ENCODE results near the gene DMAP1.

The DMAP1 gene

GRCh38 chr1:44220001-44220751 is 6.9 kb downstream of the DMAP1 start:
- H3K9me3 ChIP-seq (ENCODE audit: insufficient read depth, low read length): no peaks in the 10 kb centered on the region
- no peaks in the 10 kb centered on the region for H3K4me1 ChIP-seq (ENCODE audit: low read length)
- no peak overlapping the region for H3K9ac ChIP-seq (ENCODE audit: low read length)
- H3K36me3 ChIP-seq (replicated peaks; ENCODE audit: low read depth, low read length): no peaks in the 10 kb centered on the region
- H3K4me2 ChIP-seq (ENCODE audit: low read length): no peak overlapping the region
- H3K79me2 ChIP-seq (ENCODE audit: low read length): no peaks in the 10 kb centered on the region
- H3K27me3 ChIP-seq (ENCODE audit: low read depth, low read length): no peaks in the 10 kb centered on the region
- H2AFZ ChIP-seq (ENCODE audit: low read depth, low read length): no peak overlapping the region
- TF ChIP-seq EZH2phosphoT487 (IDR thresholded peaks at IDR 0.05; ENCODE audit: low read depth) (no peak), CTCF (IDR thresholded peaks at IDR 0.05; ENCODE audit: low read depth, low read length) (no peak)
- H4K20me1 ChIP-seq (ENCODE audit: insufficient read depth, low read length): no peaks in the 10 kb centered on the region
- no peak overlapping the region for H3K4me3 ChIP-seq (ENCODE audit: low read length)
- no peak overlapping the region for H3K27ac ChIP-seq (ENCODE audit: low read length)

- no peak overlapping the region for H3K9ac ChIP-seq (ENCODE audit: low read length)
- H2AFZ ChIP-seq (ENCODE audit: low read depth, low read length): no peak overlapping the region
- H3K4me2 ChIP-seq (ENCODE audit: low read length): no peak overlapping the region
- H3K4me1 ChIP-seq (ENCODE audit: low read length): no peaks in the 10 kb centered on the region
- no peak overlapping the region for H3K4me3 ChIP-seq (ENCODE audit: low read length)
- no peaks in the 10 kb centered on the region for H4K20me1 ChIP-seq (ENCODE audit: insufficient read depth, low read length)
- H3K9me3 ChIP-seq (ENCODE audit: insufficient read depth, low read length): no peaks in the 10 kb centered on the region
- no peak overlapping the region for H3K27ac ChIP-seq (ENCODE audit: low read length)
- H3K36me3 ChIP-seq (replicated peaks; ENCODE audit: low read depth, low read length): no peaks in the 10 kb centered on the region
- H3K79me2 ChIP-seq (ENCODE audit: low read length): no peaks in the 10 kb centered on the region
- no peak for TF ChIP-seq CTCF (IDR thresholded peaks at IDR 0.05; ENCODE audit: low read depth, low read length)
- TF ChIP-seq EZH2phosphoT487 (IDR thresholded peaks at IDR 0.05; ENCODE audit: low read depth): no peak
- no peaks in the 10 kb centered on the region for H3K27me3 ChIP-seq (ENCODE audit: low read depth, low read length)
Observed at GRCh38 chr1:44220755-44221154, 7.5 kb downstream of the DMAP1 start.

GRCh38 chr1:44221769-44222168 is 8.5 kb downstream of the DMAP1 start:
- no peak overlapping the region for H3K27ac ChIP-seq (ENCODE audit: low read length)
- H3K36me3 ChIP-seq (replicated peaks; ENCODE audit: low read depth, low read length): no peaks in the 10 kb centered on the region
- no peaks in the 10 kb centered on the region for H4K20me1 ChIP-seq (ENCODE audit: insufficient read depth, low read length)
- no peak overlapping the region for H3K4me3 ChIP-seq (ENCODE audit: low read length)
- H3K9me3 ChIP-seq (ENCODE audit: insufficient read depth, low read length): no peaks in the 10 kb centered on the region
- no peak overlapping the region for H3K9ac ChIP-seq (ENCODE audit: low read length)
- H3K4me2 ChIP-seq (ENCODE audit: low read length): no peak overlapping the region
- TF ChIP-seq EZH2phosphoT487 (IDR thresholded peaks at IDR 0.05; ENCODE audit: low read depth): no peak
- no peak for TF ChIP-seq CTCF (IDR thresholded peaks at IDR 0.05; ENCODE audit: low read depth, low read length)
- H3K27me3 ChIP-seq (ENCODE audit: low read depth, low read length): no peaks in the 10 kb centered on the region
- H2AFZ ChIP-seq (ENCODE audit: low read depth, low read length): no peak overlapping the region
- H3K4me1 ChIP-seq (ENCODE audit: low read length): no peaks in the 10 kb centered on the region
- no peaks in the 10 kb centered on the region for H3K79me2 ChIP-seq (ENCODE audit: low read length)

- Histone ChIP-seq H3K4me2 (ENCODE audit: low read length) (no peak overlapping the region), H3K27me3 (ENCODE audit: low read depth, low read length) (no peaks in the 10 kb centered on the region), H2AFZ (ENCODE audit: low read depth, low read length) (no peak overlapping the region), H3K27ac (ENCODE audit: low read length) (no peak overlapping the region), H3K9me3 (ENCODE audit: insufficient read depth, low read length) (no peaks in the 10 kb centered on the region), H3K79me2 (ENCODE audit: low read length) (no peaks in the 10 kb centered on the region), H3K36me3 (replicated peaks; ENCODE audit: low read depth, low read length) (no peaks in the 10 kb centered on the region), H3K4me3 (ENCODE audit: low read length) (no peak overlapping the region), H3K4me1 (ENCODE audit: low read length) (no peaks in the 10 kb centered on the region), H4K20me1 (ENCODE audit: insufficient read depth, low read length) (no peaks in the 10 kb centered on the region), H3K9ac (ENCODE audit: low read length) (no peak overlapping the region)
- no peak for TF ChIP-seq CTCF (IDR thresholded peaks at IDR 0.05; ENCODE audit: low read depth, low read length)
- no peak for TF ChIP-seq EZH2phosphoT487 (IDR thresholded peaks at IDR 0.05; ENCODE audit: low read depth)
Observed at GRCh38 chr1:44222397-44223186, 9.3 kb downstream of the DMAP1 start.

Measured in OCI-LY3 (cell line).